HG03558 (cell line): ENCODE data around the gene NLRC5.

Experiments used
- ATAC-seq: cut with Tn5 transposase; IDR thresholded peaks from one replicate; pipeline ENCODE4 v1.9.1; 2021; ENCODE audit warnings: moderate number of reproducible peaks; ENCODE audit not compliant: unreplicated experiment; ENCODE audit errors: extremely low read depth

The NLRC5 gene

DNA sequence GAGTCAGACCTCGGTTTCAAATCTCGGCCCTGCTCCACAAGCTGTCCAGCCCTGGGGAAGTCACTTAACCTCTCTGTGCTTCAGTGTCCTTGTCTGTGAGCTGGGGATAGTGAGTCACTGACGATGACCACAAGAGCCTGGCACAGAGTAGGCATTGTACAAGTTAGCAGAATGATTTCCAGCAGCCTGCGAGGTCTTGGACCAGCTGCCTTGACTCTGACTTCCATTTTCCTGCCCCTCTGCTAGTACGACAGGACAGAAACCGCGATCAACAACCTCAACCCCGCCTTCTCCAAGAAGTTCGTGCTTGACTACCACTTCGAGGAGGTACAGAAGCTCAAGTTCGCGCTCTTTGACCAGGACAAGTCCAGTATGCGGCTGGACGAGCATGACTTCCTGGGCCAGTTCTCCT lies 123.7 kb downstream of the NLRC5 start:
- no peak for ATAC-seq

DNA sequence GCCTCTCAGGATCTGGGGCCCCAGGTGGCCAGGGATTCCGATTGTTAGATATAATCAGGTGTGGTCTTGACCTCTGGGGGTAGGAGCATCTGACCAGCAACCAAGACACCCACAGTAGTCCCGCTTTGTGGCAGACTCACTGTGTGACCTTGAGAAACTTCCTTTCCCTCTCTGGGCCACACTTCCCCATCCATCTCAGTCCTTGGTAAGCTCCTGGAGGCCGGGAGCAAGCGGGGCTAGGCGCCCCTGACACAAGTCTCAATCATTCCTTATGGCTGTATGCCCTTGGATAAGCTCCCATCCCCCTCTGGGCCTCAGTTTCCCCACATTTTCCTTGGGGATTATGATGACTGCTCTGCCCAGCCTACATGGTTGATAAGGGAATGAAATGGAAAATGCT lies 124.3 kb downstream of the NLRC5 start:
- ATAC-seq: no peak

DNA sequence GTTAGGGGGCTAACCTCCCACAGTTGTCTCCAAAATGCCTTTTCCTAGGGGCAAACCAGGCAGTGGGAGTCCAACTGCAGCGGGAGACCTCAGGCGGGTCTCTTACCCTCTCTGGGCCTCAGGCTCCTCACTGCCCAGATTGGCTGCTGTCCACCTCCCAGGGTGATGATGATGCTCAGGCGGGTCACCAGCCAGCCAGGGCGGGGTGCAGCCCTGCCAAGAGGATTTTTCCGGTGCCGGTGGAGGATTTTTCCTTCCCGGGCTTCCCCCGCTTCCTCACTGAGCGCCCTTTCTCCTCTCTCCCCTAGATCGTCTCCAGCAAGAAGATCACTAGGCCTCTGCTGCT lies 125.8 kb downstream of the NLRC5 start:
- no peak for ATAC-seq

DNA sequence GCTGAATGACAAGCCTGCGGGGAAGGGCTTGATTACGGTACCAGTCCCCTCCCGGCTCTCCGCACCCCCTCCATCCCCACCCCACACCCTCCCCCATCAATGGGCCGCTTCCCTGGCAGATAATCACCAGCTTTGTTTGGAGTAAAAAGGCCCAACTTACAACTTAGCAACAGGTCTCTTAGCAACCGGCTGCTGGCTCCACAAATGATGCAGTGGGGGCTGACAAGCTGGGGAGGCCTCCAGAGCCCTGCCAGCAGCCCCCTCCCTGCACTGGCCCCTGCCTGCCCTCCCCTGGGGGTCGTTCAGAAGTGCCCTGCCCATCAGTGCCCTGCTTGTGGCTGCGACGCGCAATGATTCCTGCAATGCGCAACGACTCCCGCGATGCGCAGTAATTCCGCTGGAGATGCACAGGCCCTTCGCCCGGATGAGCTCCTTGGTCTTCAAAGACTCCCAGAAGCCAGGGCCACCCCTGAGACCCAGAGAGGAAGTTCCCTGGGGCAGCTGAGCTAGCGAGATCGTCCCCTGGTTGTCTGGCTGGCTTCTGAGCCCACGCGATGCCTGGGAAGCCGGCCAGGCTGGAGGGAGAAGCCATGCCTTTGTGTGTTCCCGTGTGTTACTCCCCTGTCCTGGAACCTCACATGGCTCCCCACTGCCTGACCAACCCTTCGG lies 126.3 kb downstream of the NLRC5 start:
- ATAC-seq: no peak

DNA sequence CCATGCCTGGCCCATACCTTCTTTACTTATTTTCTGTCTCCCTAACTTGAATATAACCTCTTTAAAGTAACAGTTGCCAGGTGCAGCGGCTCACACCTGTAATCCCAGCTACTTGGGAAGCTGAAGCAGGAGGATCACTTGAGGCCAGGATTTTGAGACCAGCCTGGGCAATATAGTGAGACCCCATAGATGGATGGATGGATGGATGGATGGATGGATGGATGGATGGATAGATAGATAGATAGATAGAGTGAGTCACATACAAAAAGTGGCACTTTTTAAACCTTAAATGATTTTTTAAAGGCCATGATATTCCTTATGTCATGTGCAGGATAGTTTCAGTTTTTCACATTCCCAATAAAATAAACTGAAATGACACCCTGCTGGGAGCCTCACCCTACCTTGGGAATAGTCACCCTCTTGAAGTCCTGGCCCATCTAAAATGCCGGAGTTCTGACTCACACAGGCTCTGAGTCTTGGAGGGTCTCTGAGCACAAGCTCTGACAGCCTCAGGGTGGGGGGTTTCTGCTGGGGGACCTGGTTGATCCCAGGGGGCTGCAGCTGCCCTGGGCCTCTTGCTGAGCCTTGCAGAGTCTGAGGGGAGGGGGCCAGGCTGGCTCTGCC lies 129.2 kb downstream of the NLRC5 start:
- no peak for ATAC-seq

DNA sequence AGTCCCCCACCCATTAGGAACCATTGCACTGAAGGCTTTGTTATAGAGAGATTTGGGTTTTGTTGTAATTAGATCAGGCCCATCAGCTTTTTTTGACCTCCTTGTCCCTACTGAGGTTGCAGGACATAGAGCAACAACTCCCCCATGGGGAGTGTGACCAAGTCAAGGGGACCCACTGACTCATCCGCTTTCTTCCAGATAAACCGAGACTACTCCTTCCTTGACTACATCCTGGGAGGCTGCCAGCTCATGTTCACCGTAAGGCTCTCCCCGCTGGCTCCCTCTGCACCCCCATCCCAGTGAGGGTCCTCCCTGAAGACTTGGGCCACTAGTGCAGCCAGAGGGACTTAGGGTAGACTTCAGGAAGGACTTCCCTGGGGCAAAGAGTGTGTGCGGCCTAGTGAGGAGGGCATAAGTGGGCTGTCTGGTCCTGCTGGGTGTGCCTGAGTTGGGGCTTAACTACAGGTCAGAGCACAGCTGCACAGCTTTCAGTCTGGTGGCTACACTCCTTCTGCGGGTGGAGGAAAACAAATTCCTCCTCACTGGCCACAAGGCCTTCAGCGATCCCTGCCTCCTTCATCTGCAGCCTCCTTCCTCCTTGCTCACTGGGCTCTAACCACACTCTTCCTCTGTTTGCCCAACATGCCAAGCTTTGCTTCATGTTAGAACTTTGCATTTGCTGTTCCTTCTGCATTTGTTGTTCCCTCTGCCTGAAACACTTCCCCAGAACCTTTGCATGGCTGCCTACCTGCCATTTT lies 134.0 kb downstream of the NLRC5 start:
- ATAC-seq: no peak

DNA sequence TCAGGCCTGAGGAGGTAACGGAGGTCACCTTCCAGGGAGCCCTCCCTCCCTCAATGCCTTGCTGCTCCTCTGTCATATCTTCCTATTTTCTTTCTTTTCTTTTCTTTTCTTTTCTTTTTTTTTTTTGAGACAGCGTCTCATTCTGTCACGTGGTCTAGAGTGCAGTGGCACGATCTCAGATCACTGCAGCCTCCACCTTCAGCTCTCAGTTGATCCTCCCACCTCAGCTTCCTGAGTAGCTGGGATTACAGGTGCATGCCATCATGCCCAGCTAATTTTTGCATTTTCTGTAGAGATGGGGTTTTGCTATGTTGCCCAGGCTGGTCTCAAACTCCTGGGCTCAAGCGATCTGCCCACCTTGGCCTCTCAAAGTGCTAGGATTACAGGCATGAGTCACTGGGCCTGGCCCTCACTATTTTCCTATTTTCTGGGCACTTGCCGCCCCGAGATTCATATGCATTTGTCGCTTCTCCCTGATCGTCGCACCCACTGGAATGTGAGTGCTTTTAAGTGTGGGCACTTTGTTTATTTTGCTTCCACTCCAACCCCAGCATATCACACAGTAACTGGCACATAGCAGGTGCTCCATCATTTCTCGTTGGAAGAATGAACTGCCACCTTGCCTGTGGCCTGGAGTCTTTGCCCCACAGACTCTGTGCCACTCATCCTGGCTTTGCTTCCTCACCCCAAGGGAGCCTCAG lies 134.8 kb downstream of the NLRC5 start:
- ATAC-seq: no peak

DNA sequence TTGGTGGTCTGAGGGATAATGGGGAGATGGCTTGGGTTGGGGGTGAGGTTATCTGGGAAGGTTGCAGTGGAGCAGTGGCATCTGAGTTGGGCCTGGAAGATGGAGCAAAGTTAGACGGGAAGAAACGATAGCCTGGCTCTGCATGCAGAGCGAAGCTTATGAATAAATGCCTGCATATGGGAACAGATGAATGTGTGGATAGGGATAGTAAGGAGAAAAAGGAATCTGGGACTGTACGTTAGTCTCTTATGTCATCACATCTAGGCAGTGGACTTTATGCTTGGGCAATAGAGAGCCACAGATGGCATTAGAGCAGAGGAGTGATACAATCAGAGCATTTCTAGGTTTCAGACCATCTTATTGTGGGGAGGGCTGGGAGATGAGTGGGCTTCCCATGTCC lies 136.0 kb downstream of the NLRC5 start:
- ATAC-seq: no peak

DNA sequence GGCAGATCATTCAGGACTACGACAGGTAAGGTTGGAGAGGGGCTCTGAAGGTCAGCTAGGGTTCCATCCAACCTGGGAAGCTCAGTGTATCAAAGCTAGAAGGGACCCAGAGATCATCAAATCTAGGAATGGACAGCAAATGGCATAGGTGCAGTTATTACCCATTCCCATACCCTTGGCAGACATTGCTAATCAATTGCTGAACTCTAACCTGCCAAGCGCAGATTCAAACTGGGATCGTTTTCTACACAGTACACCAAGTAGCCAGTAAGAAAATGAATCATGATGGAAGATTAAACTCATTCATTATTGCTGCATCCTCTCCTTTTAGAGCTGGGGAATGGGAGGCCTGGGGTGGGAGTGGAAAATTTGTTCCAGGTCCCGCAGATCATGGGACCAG lies 136.6 kb downstream of the NLRC5 start:
- ATAC-seq: no peak

DNA sequence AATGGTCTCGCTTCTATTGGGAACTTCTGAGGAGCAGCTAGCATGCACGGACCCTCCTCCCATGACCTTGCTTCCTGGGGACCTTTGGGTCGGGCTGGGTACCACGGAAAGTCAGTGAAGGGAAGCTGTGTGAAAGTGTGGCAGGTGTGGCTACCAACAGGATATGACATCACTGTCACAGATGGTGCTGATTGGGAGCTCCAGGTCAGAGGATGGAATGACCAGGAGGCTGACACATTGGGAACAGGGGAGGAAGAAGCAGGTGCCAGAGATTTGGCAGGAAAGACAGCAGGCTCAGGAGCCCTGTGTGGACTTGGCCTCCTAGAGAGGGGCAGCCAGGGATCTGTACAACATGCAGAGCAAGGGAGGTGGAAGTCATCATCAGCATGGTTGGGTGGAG lies 137.1 kb downstream of the NLRC5 start:
- ATAC-seq: no peak

DNA sequence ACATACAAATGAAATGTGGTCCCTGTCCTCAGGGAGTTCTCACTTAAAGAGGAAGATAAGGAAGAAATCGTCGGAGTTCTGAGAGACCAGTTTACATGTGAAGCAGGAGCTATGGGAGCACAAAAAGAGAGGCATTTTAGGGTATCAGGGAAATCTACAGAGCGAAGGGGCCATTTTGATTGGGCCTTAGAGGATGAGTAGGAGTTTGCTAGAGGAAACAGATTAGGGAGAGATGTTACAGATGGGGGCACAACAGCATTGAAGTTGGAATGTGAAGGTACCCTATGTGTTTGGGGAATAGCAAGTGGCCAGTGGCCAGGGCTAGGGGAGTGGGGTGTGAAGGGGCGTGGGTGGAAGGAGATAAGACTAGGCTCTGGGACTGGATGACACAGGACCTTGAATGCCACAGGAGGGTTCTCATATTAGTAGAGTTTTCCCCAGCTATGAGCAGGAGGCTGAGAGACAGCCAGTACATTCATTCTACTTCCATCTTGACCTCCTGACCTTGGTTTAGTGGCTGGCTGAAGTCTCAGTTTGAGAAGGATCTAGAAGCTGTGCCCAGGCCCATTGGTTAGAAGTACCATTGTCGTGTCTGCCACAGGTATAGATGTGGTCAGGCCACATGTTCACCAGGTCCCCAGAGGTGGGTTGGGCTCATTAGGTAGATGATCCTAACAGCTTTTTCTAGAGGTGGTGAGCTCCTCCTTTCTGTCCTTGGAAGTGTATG lies 137.8 kb downstream of the NLRC5 start:
- no peak for ATAC-seq

DNA sequence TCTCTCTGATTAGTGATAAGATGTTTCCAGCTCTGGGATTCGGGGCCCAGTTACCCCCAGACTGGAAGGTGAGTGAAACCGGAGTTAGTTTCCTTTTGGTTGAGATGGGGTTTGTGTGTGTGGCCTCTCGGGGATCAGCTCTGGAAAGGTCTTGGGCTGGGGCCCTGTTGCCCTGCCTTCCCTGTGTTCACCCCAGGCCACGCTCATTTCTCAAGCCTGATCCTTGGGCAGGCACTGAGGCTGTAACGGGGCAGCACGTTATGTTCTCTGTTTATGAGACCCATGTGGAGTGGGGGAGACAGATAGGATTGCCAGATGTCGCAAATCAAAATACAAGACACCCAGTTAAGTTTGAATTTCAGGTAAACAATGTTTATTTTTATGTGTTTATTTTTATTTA lies 138.5 kb downstream of the NLRC5 start:
- no peak for ATAC-seq

DNA sequence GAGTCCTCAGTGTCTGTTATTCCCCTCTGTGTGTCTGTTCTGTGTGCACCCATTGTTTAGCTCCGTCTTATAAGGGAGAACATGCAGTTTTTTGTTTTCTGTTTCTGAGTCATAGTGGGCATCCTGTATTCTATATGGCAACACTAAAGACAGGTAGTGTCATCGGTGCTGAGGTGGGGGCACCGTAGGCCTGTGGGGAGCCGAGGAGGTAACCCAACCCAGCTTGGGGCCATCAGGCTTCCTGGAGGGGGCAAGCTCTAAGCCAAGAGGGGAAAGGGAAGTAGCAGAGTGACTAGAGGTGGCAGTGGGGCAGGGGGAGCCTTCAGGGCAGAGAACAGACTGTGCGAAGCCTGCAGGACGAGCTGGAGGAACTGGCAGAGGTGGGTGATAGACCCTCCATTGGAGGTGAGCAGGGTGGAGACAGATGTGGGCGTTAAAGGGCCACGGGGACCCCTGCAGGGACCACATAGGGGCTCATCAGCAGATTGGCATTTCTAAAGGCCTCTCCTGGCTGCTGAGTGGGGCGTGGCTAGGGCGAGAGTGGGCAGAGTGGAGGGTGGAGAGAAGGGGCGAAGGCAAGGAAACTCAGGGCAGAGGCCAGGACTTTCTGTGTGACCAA lies 139.5 kb downstream of the NLRC5 start:
- ATAC-seq: no peak

DNA sequence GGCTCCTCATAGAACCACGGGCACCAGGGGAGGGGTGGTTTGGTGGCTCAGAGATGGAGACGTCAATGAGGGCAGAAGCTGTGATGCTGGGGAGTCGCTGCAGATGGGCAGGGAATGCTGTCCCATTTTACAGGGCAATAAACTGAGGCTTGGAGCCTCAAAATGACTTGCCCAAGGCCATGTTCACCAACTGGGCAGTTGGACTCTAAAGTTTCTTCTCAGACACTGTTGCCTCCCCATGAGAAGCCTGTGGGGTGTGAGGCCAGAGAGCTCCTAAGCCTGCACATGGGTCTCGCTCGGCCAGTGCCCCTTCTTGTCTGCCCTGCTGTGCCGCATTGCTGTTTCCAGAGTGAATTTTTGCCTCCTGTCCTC lies 141.6 kb downstream of the NLRC5 start:
- ATAC-seq: no peak

DNA sequence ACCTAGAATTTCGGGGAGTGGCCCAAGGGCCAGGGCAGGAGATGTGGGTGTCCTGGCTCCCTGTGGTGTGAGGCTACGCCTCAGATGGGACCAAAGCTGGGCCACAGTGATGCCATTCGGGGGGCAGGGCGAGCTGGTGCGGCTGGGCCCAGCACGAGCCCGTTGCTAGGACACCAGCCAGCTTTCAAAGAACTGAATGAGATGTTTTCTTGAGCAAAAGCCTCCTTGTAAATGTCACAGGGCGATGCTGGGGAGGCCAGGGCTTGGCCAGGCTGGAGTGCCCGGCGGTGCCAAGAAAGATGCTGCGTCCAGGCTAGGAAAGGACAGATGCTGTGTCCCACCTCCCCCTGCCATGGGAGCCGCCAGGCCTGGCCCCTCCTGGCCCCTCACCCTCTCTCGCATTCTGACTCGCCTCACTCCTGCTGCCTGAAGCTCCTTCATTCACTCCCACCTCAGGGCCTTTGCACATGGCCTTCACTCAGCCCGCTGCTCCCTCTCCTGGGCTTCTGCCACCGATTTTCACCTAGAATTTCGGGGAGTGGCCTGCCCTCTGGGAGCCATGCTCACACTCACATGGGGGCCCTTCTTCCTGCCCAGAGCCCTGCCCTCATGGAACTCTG lies 142.1 kb downstream of the NLRC5 start:
- ATAC-seq: no peak

DNA sequence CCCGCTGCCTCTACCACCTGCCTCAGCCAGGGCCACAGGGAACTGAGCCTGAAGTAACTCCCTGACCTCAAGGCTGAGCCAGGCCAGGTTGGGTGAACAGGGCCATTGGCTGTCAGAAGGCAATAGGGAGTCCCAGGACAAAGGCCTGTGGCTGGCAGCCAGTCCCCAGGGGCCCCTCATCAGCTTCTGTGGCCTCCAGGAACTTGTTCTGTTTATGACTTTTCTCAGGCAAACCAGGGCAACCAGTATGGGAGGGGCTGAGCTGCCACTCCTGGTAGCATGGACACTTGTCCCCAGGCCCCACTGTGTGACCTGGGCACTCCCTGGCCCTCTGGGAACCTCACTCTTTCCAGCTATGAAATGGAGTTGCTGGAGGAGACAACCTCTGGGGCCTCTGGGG lies 143.1 kb downstream of the NLRC5 start:
- ATAC-seq: no peak

DNA sequence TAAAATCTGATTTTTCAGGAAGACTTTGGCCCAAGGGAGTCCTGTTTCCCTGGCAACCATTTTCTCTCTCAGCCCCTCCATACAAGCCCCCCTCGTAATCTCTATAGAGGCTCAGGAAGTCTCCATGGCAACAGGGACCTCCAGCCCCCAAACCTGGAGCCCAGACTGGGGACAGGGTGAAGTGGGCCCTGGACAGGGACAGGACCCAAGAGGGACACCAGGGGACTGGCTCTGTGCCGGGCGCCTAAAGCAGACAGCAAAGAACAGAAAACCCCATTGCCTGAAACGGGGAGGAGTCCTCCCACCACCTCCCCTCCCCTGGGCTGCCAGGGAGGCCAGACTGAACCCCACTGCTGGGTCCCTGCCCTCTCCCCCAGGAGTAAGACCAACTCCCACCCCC lies 143.7 kb downstream of the NLRC5 start:
- no peak for ATAC-seq
